GM08714 (cell line): ENCODE data around the gene SKIDA1.

ENCODE experiments used
- H3K4me3 ChIP-seq: fragments of 200-500 bp; sonication (Bioruptor generic); 2 replicates; pipeline ENCODE4 v1.5.1; 2014; ENCODE audit warnings: mild to moderate bottlenecking, low read length, inconsistent platforms
- ZNF274 ChIP-seq: IDR thresholded peaks from 2 replicates; pipeline ENCODE4 v1.6.1; 2012; ENCODE audit warnings: mild to moderate bottlenecking, low read depth, low read length

Gene SKIDA1

GRCh38 chr10:21505711-21506278 lies 19.7 kb downstream of the SKIDA1 start:
- no peak for TF ChIP-seq ZNF274
- no peak overlapping the region for H3K4me3 ChIP-seq

DNA sequence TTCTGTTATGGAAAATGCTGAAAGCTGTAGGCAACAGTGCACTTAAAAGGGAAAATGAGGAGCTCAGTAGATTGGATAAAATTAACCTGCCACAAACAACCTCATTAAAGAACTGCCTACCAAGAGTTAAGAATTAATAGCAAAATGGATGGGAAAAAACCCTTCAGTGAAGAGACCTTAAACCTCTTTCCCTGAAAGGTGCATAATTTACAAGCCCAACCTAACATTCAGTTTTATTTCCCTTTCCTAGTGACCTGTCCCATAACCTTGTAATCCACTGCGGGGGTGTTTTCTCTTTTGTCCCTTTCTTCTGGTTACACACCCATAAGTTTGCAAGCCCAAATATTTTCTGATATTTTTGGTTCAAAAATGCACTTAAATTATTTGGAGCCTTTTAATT lies 21.9 kb downstream of the SKIDA1 start:
- no peak for TF ChIP-seq ZNF274
- H3K4me3 ChIP-seq: no peak overlapping the region

DNA sequence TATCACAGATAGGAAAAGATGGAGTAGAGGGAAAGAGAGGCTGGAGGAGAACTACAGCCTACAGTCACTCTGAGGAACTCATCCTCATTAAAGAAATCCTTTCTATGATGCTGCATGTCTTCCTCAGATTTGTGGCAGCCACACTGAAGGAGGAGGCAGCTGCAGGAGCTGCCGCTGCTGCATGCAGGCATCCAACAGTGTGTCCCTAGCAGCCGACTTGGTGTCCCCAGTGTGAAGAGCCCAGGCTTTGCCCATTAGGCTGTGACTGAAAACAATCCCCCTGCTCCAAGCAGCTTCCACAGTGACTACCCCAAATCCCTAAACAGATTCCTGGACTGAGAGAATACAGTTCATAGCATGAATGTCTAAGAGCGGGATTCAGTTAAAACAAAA lies 23.1 kb downstream of the SKIDA1 start:
- no peak overlapping the region for H3K4me3 ChIP-seq
- no peak for TF ChIP-seq ZNF274

- no peak for TF ChIP-seq ZNF274
- H3K4me3 ChIP-seq: no peak overlapping the region
These were observed 23.6 kb downstream of the SKIDA1 start for GRCh38 chr10:21501731-21502347.

DNA sequence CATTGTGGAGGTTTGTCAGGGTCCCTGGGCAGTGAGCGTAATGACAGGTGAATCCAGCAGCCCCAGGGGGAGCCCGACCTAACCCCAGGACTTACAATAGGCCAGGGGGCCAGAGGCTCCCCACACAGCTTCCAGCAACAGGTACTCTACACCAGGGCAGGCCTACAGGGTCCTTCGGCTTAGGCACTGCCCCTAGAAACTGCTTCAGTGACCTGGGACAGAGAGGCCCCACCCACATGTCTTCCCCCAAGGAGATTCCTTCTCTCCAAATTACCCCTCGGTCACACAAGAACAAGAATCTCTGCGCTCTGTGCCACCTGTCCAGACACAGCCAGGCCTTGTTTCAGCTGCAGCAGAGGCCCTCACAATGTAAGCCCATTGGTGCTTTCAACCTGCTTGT lies 24.4 kb downstream of the SKIDA1 start:
- no peak overlapping the region for H3K4me3 ChIP-seq
- no peak for TF ChIP-seq ZNF274

GRCh38 chr10:21500578-21500910 lies 24.9 kb downstream of the SKIDA1 start:
- H3K4me3 ChIP-seq: no peak overlapping the region; the same call in 1 of the 2 replicates
- TF ChIP-seq ZNF274: no peak

GRCh38 chr10:21499701-21500577 lies 25.5 kb downstream of the SKIDA1 start:
- no peak for TF ChIP-seq ZNF274
- H3K4me3 ChIP-seq: no peak overlapping the region; the same call in 1 of the 2 replicates

DNA sequence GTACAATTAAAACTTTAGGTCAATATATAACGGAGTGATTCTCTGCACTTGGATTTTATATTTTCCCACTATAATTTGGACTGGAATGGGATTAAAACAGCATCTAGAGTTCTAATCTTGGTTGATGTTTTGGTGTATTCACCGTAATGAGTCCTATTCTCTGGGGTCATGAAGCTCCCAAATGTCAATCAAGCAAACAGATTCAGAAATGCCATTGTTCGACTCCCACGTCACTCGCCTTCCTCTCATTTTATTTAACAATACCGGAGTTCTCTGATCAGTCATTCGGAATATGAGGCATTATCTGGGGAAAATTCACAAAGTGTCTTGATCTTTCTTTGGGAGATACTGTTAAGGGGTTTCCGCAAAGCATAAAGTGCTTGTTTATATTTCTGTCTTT lies 26.5 kb downstream of the SKIDA1 start:
- H3K4me3 ChIP-seq: no peak overlapping the region
- no peak for TF ChIP-seq ZNF274

DNA sequence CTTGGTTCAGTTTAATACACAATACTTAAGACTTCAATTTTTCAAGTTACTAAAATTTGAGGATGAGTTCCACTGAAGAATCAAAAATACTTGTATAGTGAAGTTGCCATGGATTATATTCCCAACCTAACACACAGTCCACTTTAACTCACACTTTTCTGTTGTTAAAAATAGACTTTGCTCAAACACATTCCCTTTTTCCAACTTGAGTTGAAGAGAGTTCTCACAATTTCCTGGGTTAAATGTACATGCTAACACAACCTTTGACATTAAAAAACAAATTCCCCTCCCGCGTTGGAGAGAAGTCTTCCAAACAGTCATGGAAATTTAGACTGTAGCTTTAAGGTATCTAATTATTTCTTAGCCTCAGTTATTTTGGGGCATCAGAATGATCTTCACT lies 27.1 kb downstream of the SKIDA1 start:
- H3K4me3 ChIP-seq: no peak overlapping the region
- TF ChIP-seq ZNF274: no peak

- TF ChIP-seq ZNF274: no peak
- H3K4me3 ChIP-seq: peak overlapping the region; percentile 74
These were observed 28.2 kb downstream of the SKIDA1 start for GRCh38 chr10:21497177-21497807.

- peak overlapping the region; percentile 74 for H3K4me3 ChIP-seq
- no peak for TF ChIP-seq ZNF274
These were observed 28.9 kb downstream of the SKIDA1 start for GRCh38 chr10:21496343-21497176.

- no peak for TF ChIP-seq ZNF274
- H3K4me3 ChIP-seq: peak overlapping the region; percentile 74
These were observed 29.6 kb downstream of the SKIDA1 start for GRCh38 chr10:21495752-21496342.

GRCh38 chr10:21495002-21495751 lies 30.3 kb downstream of the SKIDA1 start:
- peak overlapping the region; percentile 74 for H3K4me3 ChIP-seq
- TF ChIP-seq ZNF274: no peak
